DMS53 treated with DMSO at 0.1 percent for 48 hours (cell line): ENCODE measurements around the gene BET1L.

Experiments
- DNase-seq: peaks from one replicate; lab custom pipeline; 2025; ENCODE audit not compliant: unreplicated experiment; lab: John Stamatoyannopoulos, UW

BET1L gene

GRCh38 chr11:210803-211180 is 3.6 kb upstream of the BET1L start:
- no peak for DNase-seq

- no peak for DNase-seq
Observed at GRCh38 chr11:210122-210802, 3.1 kb upstream of the BET1L start.

- DNase-seq, result no peak
Observed at GRCh38 chr11:209275-210121, 2.3 kb upstream of the BET1L start.

- no peak for DNase-seq
Observed at GRCh38 chr11:208917-209260, 1.7 kb upstream of the BET1L start.

GRCh38 chr11:208181-208916 is 1.1 kb upstream of the BET1L start:
- peak; percentile 57 for DNase-seq

GRCh38 chr11:207863-208180 is 623 bp upstream of the BET1L start:
- peak; percentile 67 for DNase-seq

GRCh38 chr11:206526-207207 is 532 bp downstream of the BET1L start:
- peak; percentile 11 for DNase-seq

- DNase-seq, result no peak
Observed at GRCh38 chr11:206002-206384, 1.2 kb downstream of the BET1L start.

GRCh38 chr11:205221-206001 is 1.8 kb downstream of the BET1L start:
- no peak for DNase-seq

GRCh38 chr11:204587-205109 is 2.6 kb downstream of the BET1L start:
- DNase-seq, result no peak

GRCh38 chr11:203945-204586 is 3.1 kb downstream of the BET1L start:
- no peak for DNase-seq

GRCh38 chr11:203056-203944 is 3.9 kb downstream of the BET1L start:
- no peak for DNase-seq

GRCh38 chr11:202490-202889 is 4.7 kb downstream of the BET1L start:
- DNase-seq, result no peak

- no peak for DNase-seq
Observed at GRCh38 chr11:201966-202365, 5.2 kb downstream of the BET1L start.

- DNase-seq, result no peak
Observed at GRCh38 chr11:200224-201003, 6.8 kb downstream of the BET1L start.

- no peak for DNase-seq
Observed at GRCh38 chr11:199782-200181, 7.4 kb downstream of the BET1L start.

GRCh38 chr11:199004-199581 is 8.1 kb downstream of the BET1L start:
- DNase-seq, result no peak

- DNase-seq, result no peak
Observed at GRCh38 chr11:198236-198806, 8.9 kb downstream of the BET1L start.
